ENCODE data around the gene PTPN7.

- TF ChIP-seq, protein P1, sequence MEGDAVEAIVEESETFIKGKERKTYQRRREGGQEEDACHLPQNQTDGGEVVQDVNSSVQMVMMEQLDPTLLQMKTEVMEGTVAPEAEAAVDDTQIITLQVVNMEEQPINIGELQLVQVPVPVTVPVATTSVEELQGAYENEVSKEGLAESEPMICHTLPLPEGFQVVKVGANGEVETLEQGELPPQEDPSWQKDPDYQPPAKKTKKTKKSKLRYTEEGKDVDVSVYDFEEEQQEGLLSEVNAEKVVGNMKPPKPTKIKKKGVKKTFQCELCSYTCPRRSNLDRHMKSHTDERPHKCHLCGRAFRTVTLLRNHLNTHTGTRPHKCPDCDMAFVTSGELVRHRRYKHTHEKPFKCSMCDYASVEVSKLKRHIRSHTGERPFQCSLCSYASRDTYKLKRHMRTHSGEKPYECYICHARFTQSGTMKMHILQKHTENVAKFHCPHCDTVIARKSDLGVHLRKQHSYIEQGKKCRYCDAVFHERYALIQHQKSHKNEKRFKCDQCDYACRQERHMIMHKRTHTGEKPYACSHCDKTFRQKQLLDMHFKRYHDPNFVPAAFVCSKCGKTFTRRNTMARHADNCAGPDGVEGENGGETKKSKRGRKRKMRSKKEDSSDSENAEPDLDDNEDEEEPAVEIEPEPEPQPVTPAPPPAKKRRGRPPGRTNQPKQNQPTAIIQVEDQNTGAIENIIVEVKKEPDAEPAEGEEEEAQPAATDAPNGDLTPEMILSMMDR (IDR thresholded peaks at IDR 0.05) = no peak
- TF ChIP-seq POLR2AphosphoS5 (IDR thresholded peaks at IDR 0.05) (no peak), POLR2A (IDR thresholded peaks at IDR 0.05) (no peak)
Measured at GRCh38 chr1:202150602-202151001, 9.8 kb downstream of the PTPN7 start.
